ENCODE measurements around the gene CDC34.

DNA sequence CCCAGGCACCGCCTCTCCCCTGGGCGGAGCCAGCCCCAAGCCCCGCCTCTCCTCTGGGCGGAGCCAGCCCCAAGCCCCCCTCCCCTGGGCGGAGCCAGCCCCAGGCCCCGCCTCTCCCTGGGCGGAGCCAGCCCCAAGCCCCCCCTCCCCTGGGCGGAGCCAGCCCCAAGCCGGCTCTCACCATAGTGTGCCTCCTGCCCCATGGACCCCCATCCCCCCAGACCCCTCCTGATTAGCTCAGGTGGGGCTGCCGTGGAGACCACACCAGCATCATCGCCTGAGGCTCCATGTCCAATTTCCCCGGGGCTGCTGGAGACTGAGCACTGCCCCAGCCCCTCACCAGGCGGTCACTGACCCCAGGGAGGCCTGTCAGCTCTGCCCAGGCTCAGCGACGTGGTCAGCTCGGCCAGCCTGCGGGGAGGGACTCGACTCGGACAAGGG lies 39.4 kb upstream of the CDC34 start:
- TF ChIP-seq FOXK1 (CRISPR knock-in tag; IDR thresholded peaks at IDR 0.05) = no peak
- TF ChIP-seq, protein P1, sequence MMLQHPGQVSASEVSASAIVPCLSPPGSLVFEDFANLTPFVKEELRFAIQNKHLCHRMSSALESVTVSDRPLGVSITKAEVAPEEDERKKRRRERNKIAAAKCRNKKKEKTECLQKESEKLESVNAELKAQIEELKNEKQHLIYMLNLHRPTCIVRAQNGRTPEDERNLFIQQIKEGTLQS (CRISPR knock-in tag; conservative IDR thresholded peaks at IDR 0.05) = no peak
